HepG2 (cell line): ENCODE results near the gene SYNDIG1. TPM values are rescaled to one million over a fixed set of nuclear protein-coding genes. Genes with fewer than 3 reads are reported as not detected.

Source experiments
- ATAC-seq: fragments of 200-7000 bp; cut with Tn5 transposase; 3 replicates; pipeline ENCODE4 v1.9.1; 2020; ENCODE audit warnings: mild to moderate bottlenecking, moderate library complexity
- BruUV-seq: library from RNA; stranded (reverse); fragments of 400-500 nt; replicated peaks from 2 replicates; lab custom pipeline; 2021; lab: Mats Ljungman, UMichigan
- CTCF ChIA-PET: fragments of 300-600 bp; formaldehyde crosslinking; extraction: SDS; loops from one replicate; lab custom pipeline; 2021; ENCODE audit warnings: low total read pairs, inconsistent platforms, low intra/inter-chr PET ratio; lab: Yijun Ruan, JAX
- POLR2A ChIA-PET: fragments of 350-600 bp; sonication (Branson Sonifier 250); formaldehyde crosslinking; loops from one replicate; lab custom pipeline; 2020; ENCODE audit warnings: antibody characterized with exemption, inconsistent platforms; lab: Yijun Ruan, JAX
- DNase-seq: peaks from one replicate; pipeline ENCODE4 v3.0.0-alpha.2; 2015; ENCODE audit warnings: low spot score
- FAIRE-seq: peaks from 3 replicates; lab custom pipeline; 2011; peaks lifted over from hg19 to GRCh38; lab: Jason Lieb, UNC
- H2AFZ ChIP-seq: one replicate; pipeline ENCODE4 v1.6.1; 2011; ENCODE audit warnings: low read length, inconsistent platforms
- H3K27ac ChIP-seq: fragments of 300-600 bp; 3 replicates; pipeline ENCODE4 v1.8.0; 2011; ENCODE audit warnings: mixed run types, mild to moderate bottlenecking, mixed read lengths, low read length, inconsistent platforms; ENCODE audit not compliant: insufficient read depth; ENCODE audit errors: extremely low read length
- H3K27me3 ChIP-seq, 2 experiments: fragments of 200-600 bp in 1 of 2; 2 replicates in 1 of 2; 3 replicates in 1 of 2; pipeline versions ENCODE4 v1.6.0 to v1.8.0; 2011; ENCODE audit warnings: low read length in 2 of 2, mild to moderate bottlenecking in 2 of 2, moderate library complexity in 2 of 2, inconsistent platforms in 1 of 2; ENCODE audit not compliant: insufficient read depth in 2 of 2, control insufficient read depth in 1 of 2
- H3K36me3 ChIP-seq, 2 experiments: fragments of 200-600 bp in 1 of 2; replicated peaks in 1 of 2; 2 replicates in 1 of 2; 3 replicates in 1 of 2; pipeline versions ENCODE4 v1.5.1 to v1.8.0; 2011; ENCODE audit warnings: low read length in 2 of 2, inconsistent platforms in 1 of 2; ENCODE audit not compliant: insufficient read depth in 2 of 2, control insufficient read depth in 1 of 2
- H3K4me1 ChIP-seq: 2 replicates; pipeline ENCODE4 v1.5.1; 2012; ENCODE audit warnings: low read length, inconsistent platforms; ENCODE audit not compliant: insufficient read depth
- H3K4me2 ChIP-seq: 2 replicates; pipeline ENCODE4 v1.6.0; 2011; ENCODE audit warnings: low read depth, low read length, inconsistent platforms
- H3K4me3 ChIP-seq, 3 experiments: fragments of 200-600 bp in 1 of 3; sonication (generic), shearing (Covaris generic) in 1 of 3; replicated peaks in 1 of 3; 2 replicates each; pipeline ENCODE4 v1.5.1; 2011 to 2016; ENCODE audit warnings: low read length in 3 of 3, inconsistent platforms in 2 of 3, low read depth in 2 of 3, mild to moderate bottlenecking in 2 of 3, control low read depth in 1 of 3, mixed read lengths in 1 of 3; ENCODE audit not compliant: insufficient read depth in 1 of 3
- H3K79me2 ChIP-seq: one replicate; pipeline ENCODE4 v1.6.1; 2011; ENCODE audit warnings: low read length, inconsistent platforms; ENCODE audit not compliant: insufficient read depth
- H3K9ac ChIP-seq: 2 replicates; pipeline ENCODE4 v1.6.0; 2011; ENCODE audit warnings: mild to moderate bottlenecking, low read depth, low read length, inconsistent platforms; ENCODE audit not compliant: insufficient read depth
- H3K9me3 ChIP-seq: 2 replicates; pipeline ENCODE4 v1.5.1; 2012; ENCODE audit warnings: mild to moderate bottlenecking, low read length
- H4K20me1 ChIP-seq: 2 replicates; pipeline ENCODE4 v1.6.0; 2011; ENCODE audit warnings: inconsistent platforms, mild to moderate bottlenecking, low read length, moderate library complexity; ENCODE audit not compliant: insufficient read depth
- ATF7 ChIP-seq, 2 experiments: fragments of 450-650 bp in 1 of 2; sonication (generic) in 1 of 2; formaldehyde crosslinking in 1 of 2; IDR thresholded peaks; 2 replicates each; pipeline versions ENCODE4 v1.4.0 to v1.6.1; 2016 to 2020; ENCODE audit warnings: antibody characterized with exemption in 1 of 2, mild to moderate bottlenecking in 1 of 2, missing genetic modification reagents in 1 of 2
- BRF2 ChIP-seq: sonication (generic); formaldehyde crosslinking; IDR thresholded peaks from 2 replicates; pipeline ENCODE4 v1.8.1; 2022; ENCODE audit warnings: mild to moderate bottlenecking, missing genetic modification reagents
- CREB1 ChIP-seq, 2 experiments: fragments of 450-650 bp in 1 of 2; IDR thresholded peaks; 2 replicates each; pipeline ENCODE4 v1.6.1; 2016 to 2017; ENCODE audit warnings: control low read depth in 1 of 2, mild to moderate bottlenecking in 1 of 2, missing compliant biosample characterization in 1 of 2, missing genetic modification characterization in 1 of 2
- DBP ChIP-seq: sonication (generic); formaldehyde crosslinking; IDR thresholded peaks from 2 replicates; pipeline ENCODE4 v1.4.0; 2020; ENCODE audit warnings: missing genetic modification reagents; ENCODE audit errors: not compliant biosample characterization
- DMAP1 ChIP-seq: IDR thresholded peaks from 2 replicates; pipeline ENCODE4 v1.6.1; 2016
- ELF3 ChIP-seq: IDR thresholded peaks from 2 replicates; pipeline ENCODE4 v1.6.1; 2016; ENCODE audit warnings: missing genetic modification reagents, missing compliant biosample characterization
- HOXA9 ChIP-seq: sonication (generic); formaldehyde crosslinking; IDR thresholded peaks from 2 replicates; pipeline ENCODE4 v1.8.1; 2022; ENCODE audit warnings: missing genetic modification reagents, mild to moderate bottlenecking, moderate library complexity, borderline replicate concordance
- KLF6 ChIP-seq: IDR thresholded peaks from 2 replicates; pipeline ENCODE4 v1.8.0; 2016; ENCODE audit warnings: missing biosample characterization, missing genetic modification reagents
- XBP1 ChIP-seq: sonication (generic); formaldehyde crosslinking; IDR thresholded peaks from 2 replicates; pipeline ENCODE4 v1.5.0; 2020; ENCODE audit warnings: missing genetic modification reagents
- ZNF143 ChIP-seq: sonication (generic); formaldehyde crosslinking; IDR thresholded peaks from 2 replicates; pipeline ENCODE4 v1.4.0; 2020; ENCODE audit warnings: missing genetic modification reagents
- ZNF556 ChIP-seq: sonication (generic); formaldehyde crosslinking; IDR thresholded peaks from 2 replicates; pipeline ENCODE4 v1.4.0; 2020; ENCODE audit warnings: mild to moderate bottlenecking, missing genetic modification reagents, borderline replicate concordance
- WGBS: methylation state at CpG from one replicate; pipeline ENCODE4 v1.1.6; 2017; ENCODE audit warnings: low lambda C conversion rate; 5-methylcytosine and 5-hydroxymethylcytosine counted together
- in situ Hi-C: cut with HindIII; loops from 2 replicates; pipeline ENCODE4 v1.10.0; 2017; ENCODE audit warnings: low pct_unique_long_range_greater_than_20kb; ENCODE audit not compliant: extremely low pct_ligation_motif_present
- intact Hi-C: fragments of 100-400 bp; cut with micrococcal nuclease; formaldehyde crosslinking; loops from one replicate; pipeline ENCODE4 v1.10.0; 2022; ENCODE audit not compliant: unreplicated experiment
- polyA plus RNA-seq, 8 experiments: library from polyadenylated mRNA; depleted of rRNA in 3 of 8; stranded (reverse) in 7 of 8; unstranded in 1 of 8; fragments of >200 nt; fragmentation: Illumina TruSeq in 4 of 8; extraction: Trizol in 4 of 8; gene quantifications; 2 replicates each; pipeline versions ENCODE4 v1.2.1 to v1.2.3, GENCODE V29; 2011 to 2016; ENCODE audit warnings: low read depth in 4 of 8, missing spikeins in 1 of 8, mixed read lengths in 1 of 8; ENCODE audit not compliant: insufficient read depth in 1 of 8
- total RNA-seq, 5 experiments: library from RNA; depleted of rRNA; stranded (reverse); fragments of >200 nt; fragmentation: Illumina TruSeq; extraction: Trizol; gene quantifications; 2 replicates each; pipeline ENCODE4 v1.2.3, GENCODE V29; 2016; ENCODE audit warnings: low read depth in 1 of 5
- TF ChIP-seq, protein P1 (sequence below): sonication (generic); formaldehyde crosslinking; IDR thresholded peaks from 2 replicates; pipeline ENCODE4 v1.4.0; 2020; ENCODE audit warnings: missing genetic modification reagents

Gene SYNDIG1
- total and polyA plus RNA-seq, 2 of the 13 experiments (the other 11 are each of a cell fraction or from before 2014, with no cell fraction given) = not detected

- no peak for FAIRE-seq
- ChIA-PET CTCF (no interaction called here), POLR2A (no interaction called here)
- H4K20me1 ChIP-seq = no peaks in the 10 kb centered on the region
- intact Hi-C loops (no loop called here), in situ Hi-C loops (loop anchor here (10.0 kb wide), 1 partner anchor 62 kb away; no protein-coding TSS in a partner anchor)
- no peak overlapping the region for H3K4me3 ChIP-seq
- no TSS peak for BruUV-seq
- H3K4me1 ChIP-seq = no peaks in the 10 kb centered on the region
- H3K36me3 ChIP-seq = no peaks in the 10 kb centered on the region
- no peak overlapping the region for H2AFZ ChIP-seq
- no peak overlapping the region for H3K27ac ChIP-seq
- 9% methylated on average over 5 of the region's 5 CpGs for WGBS
- H3K9me3 ChIP-seq = no peaks in the 10 kb centered on the region
- H3K79me2 ChIP-seq = no peaks in the 10 kb centered on the region
- ATAC-seq = no peak
- TF ChIP-seq KLF6 (CRISPR knock-in tag) (no peak), ZNF143 (CRISPR knock-in tag) (no peak), BRF2 (no peak), DMAP1 (no peak), CREB1 (IDR thresholded peaks at IDR 0.05) (no peak), CREB1 (CRISPR knock-in tag; IDR thresholded peaks at IDR 0.05) (no peak), HOXA9 (CRISPR knock-in tag) (no peak), XBP1 (CRISPR knock-in tag) (no peak)
- no peak overlapping the region for H3K4me2 ChIP-seq
- no peak for DNase-seq
- no peak overlapping the region for H3K9ac ChIP-seq
- H3K27me3 ChIP-seq = no peaks in the 10 kb centered on the region; a peak in 1 of 5 replicates
Measured at GRCh38 chr20:24572862-24573261, 103.4 kb downstream of the SYNDIG1 start.

DNA sequence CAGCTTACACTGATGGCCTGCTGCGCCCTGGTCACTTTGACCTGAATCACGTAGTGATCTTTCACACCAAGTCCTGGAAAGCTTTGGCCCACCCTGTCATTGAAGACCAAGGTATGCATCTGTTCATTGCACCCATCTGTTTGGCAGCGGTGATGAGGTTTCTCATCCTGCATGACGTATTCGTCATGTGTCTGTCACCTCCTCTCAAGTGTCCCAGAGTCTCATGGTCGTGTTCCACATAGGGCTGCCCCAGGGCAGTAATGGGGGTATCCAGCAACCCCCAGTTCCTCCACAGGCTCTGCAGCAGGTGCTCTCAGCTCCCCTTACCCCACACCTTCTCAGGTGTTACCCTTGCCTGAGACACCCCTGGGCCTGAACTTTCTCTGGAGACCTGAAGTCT lies 104.1 kb downstream of the SYNDIG1 start:
- FAIRE-seq = no peak
- H3K79me2 ChIP-seq = no peaks in the 10 kb centered on the region

More for the DNA sequence above, 104.1 kb downstream of the SYNDIG1 start:
- no peak overlapping the region for H3K9ac ChIP-seq
- no peaks in the 10 kb centered on the region for H3K9me3 ChIP-seq
- WGBS = 5% methylated on average over 6 of the region's 6 CpGs
- H3K4me3 ChIP-seq = no peak overlapping the region
- H3K27me3 ChIP-seq = no peaks in the 10 kb centered on the region
- no peaks in the 10 kb centered on the region for H3K4me1 ChIP-seq
- intact Hi-C loops = no loop called here
- no peaks in the 10 kb centered on the region for H4K20me1 ChIP-seq
- no peak overlapping the region for H3K27ac ChIP-seq
- CTCF ChIA-PET = no interaction called here
- no peaks in the 10 kb centered on the region for H3K36me3 ChIP-seq
- no peak for TF ChIP-seq ZNF556 (CRISPR knock-in tag)
- peak; percentile 85 for TF ChIP-seq CREB1 (IDR thresholded peaks at IDR 0.05)
- TF ChIP-seq CREB1 (CRISPR knock-in tag; IDR thresholded peaks at IDR 0.05) = no peak
- no peak for TF ChIP-seq DBP (CRISPR knock-in tag)
- peak; percentile 40; the same call in 1 of the 2 replicates for TF ChIP-seq ATF7 (IDR thresholded peaks at IDR 0.05)
- TF ChIP-seq ATF7 (CRISPR knock-in tag; IDR thresholded peaks at IDR 0.05) = no peak
- TF ChIP-seq, protein P1, sequence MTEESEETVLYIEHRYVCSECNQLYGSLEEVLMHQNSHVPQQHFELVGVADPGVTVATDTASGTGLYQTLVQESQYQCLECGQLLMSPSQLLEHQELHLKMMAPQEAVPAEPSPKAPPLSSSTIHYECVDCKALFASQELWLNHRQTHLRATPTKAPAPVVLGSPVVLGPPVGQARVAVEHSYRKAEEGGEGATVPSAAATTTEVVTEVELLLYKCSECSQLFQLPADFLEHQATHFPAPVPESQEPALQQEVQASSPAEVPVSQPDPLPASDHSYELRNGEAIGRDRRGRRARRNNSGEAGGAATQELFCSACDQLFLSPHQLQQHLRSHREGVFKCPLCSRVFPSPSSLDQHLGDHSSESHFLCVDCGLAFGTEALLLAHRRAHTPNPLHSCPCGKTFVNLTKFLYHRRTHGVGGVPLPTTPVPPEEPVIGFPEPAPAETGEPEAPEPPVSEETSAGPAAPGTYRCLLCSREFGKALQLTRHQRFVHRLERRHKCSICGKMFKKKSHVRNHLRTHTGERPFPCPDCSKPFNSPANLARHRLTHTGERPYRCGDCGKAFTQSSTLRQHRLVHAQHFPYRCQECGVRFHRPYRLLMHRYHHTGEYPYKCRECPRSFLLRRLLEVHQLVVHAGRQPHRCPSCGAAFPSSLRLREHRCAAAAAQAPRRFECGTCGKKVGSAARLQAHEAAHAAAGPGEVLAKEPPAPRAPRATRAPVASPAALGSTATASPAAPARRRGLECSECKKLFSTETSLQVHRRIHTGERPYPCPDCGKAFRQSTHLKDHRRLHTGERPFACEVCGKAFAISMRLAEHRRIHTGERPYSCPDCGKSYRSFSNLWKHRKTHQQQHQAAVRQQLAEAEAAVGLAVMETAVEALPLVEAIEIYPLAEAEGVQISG (CRISPR knock-in tag) = no peak
- no peak for TF ChIP-seq ELF3 (CRISPR knock-in tag)
- in situ Hi-C loops = loop anchor here (10.0 kb wide), 1 partner anchor 61 kb away; no protein-coding TSS in a partner anchor
- H3K4me2 ChIP-seq = no peak overlapping the region
- POLR2A ChIA-PET = no interaction called here
- H2AFZ ChIP-seq = no peak overlapping the region
- BruUV-seq = no TSS peak
- ATAC-seq (no peak), DNase-seq (no peak)
